Activated CD4-positive, CD25-positive, alpha-beta regulatory T cell treated with anti-CD3 and anti-CD28 coated beads, Interleukin-2, amount 50 U/mL, for 72 hours (primary cell): ENCODE measurements around the gene BRI3BP.
A peak's percentile ranks its signal among the peaks of the same experiment; 100 is the strongest.

Source experiments
- DNase-seq: peaks from one replicate; pipeline ENCODE4 v3.0.0; 2021

BRI3BP gene

GRCh38 chr12:124993626-124994436, at the start of gene BRI3BP:
Gene BRI3BP, plus strand, starts transcription at chr12:124993645. Its CDS starts 146 bp downstream, at chr12:124993791.
- peak; percentile 49 for DNase-seq

GRCh38 chr12:124946447-124946793, 47.0 kb upstream of the BRI3BP start:
- no peak for DNase-seq

- no peak for DNase-seq
These were observed 46.4 kb upstream of the BRI3BP start for GRCh38 chr12:124947013-124947412.

- no peak for DNase-seq
These were observed 45.7 kb upstream of the BRI3BP start for GRCh38 chr12:124947561-124948398.

GRCh38 chr12:124949066-124949465, 44.4 kb upstream of the BRI3BP start:
- DNase-seq = no peak

- no peak for DNase-seq
These were observed 43.4 kb upstream of the BRI3BP start for GRCh38 chr12:124949779-124950728.

- no peak for DNase-seq
These were observed 41.1 kb upstream of the BRI3BP start for GRCh38 chr12:124952295-124952694.

- no peak for DNase-seq
These were observed 40.6 kb upstream of the BRI3BP start for GRCh38 chr12:124952801-124953200.

GRCh38 chr12:124953689-124954405, 39.6 kb upstream of the BRI3BP start:
- no peak for DNase-seq

GRCh38 chr12:124954771-124955170, 38.7 kb upstream of the BRI3BP start:
- no peak for DNase-seq

GRCh38 chr12:124956571-124956970, 36.9 kb upstream of the BRI3BP start:
- DNase-seq = no peak

- DNase-seq = no peak
These were observed 32.4 kb upstream of the BRI3BP start for GRCh38 chr12:124961055-124961454.

GRCh38 chr12:124963211-124963610, 30.2 kb upstream of the BRI3BP start:
- DNase-seq = no peak

- no peak for DNase-seq
These were observed 29.2 kb upstream of the BRI3BP start for GRCh38 chr12:124964251-124964650.

- DNase-seq = no peak
These were observed 28.5 kb upstream of the BRI3BP start for GRCh38 chr12:124964836-124965462.

GRCh38 chr12:124967016-124967739, 26.3 kb upstream of the BRI3BP start:
- no peak for DNase-seq

- DNase-seq = no peak
These were observed 24.8 kb upstream of the BRI3BP start for GRCh38 chr12:124968656-124969055.

- no peak for DNase-seq
These were observed 22.6 kb upstream of the BRI3BP start for GRCh38 chr12:124970647-124971402.

- DNase-seq = no peak
These were observed 21.8 kb upstream of the BRI3BP start for GRCh38 chr12:124971603-124972002.

- no peak for DNase-seq
These were observed 21.2 kb upstream of the BRI3BP start for GRCh38 chr12:124972211-124972610.
